Suprapubic skin (tissue), 4 donors: ENCODE measurements around the gene BRINP2.

Experiments
- EP300 ChIP-seq: sonication (generic); formaldehyde crosslinking; IDR thresholded peaks from one replicate; pipeline ENCODE4 v1.6.1; 2017; ENCODE audit warnings: antibody characterized with exemption
- POLR2A ChIP-seq, 2 donors: fragments of 450-650 bp; IDR thresholded peaks; one replicate each; pipeline ENCODE4 v1.6.1; 2017; ENCODE audit warnings: antibody characterized with exemption in 2 of 2, mild to moderate bottlenecking in 2 of 2, moderate library complexity in 2 of 2
- POLR2AphosphoS5 ChIP-seq, 3 donors: sonication (generic); formaldehyde crosslinking; IDR thresholded peaks; one replicate each; pipeline ENCODE4 v1.6.1; 2017; ENCODE audit warnings: antibody characterized with exemption in 3 of 3
- TF ChIP-seq, protein P1 (sequence below), 2 donors: fragments of 200-600 bp in 1 of 2; fragments of 450-650 bp in 1 of 2; sonication (generic) in 1 of 2; IDR thresholded peaks; one replicate each; pipeline ENCODE4 v1.5.1; 2016 to 2019; ENCODE audit warnings: antibody characterized with exemption in 2 of 2, mild to moderate bottlenecking in 1 of 2, moderate library complexity in 1 of 2

DNA sequence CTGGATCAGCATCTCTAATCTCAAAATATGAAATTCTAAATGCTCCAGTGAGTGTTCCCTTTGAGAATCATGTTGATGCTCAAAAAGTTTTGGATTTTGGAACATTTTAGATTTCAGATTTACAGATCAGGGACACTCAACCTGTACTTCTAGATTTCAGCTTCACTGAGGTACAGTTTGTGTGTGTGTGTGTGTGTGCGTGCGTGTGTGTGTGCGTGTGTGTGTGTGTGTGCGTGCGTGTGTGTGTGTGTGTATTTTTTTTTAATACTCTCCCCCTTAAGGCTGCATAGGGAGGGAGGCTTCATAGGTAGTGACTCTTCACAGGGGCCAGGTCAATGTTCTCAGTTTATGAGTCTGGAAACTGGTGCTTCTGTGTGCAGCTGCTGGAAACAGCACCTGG, 77.5 kb downstream of the BRINP2 start:
- TF ChIP-seq, protein P1, sequence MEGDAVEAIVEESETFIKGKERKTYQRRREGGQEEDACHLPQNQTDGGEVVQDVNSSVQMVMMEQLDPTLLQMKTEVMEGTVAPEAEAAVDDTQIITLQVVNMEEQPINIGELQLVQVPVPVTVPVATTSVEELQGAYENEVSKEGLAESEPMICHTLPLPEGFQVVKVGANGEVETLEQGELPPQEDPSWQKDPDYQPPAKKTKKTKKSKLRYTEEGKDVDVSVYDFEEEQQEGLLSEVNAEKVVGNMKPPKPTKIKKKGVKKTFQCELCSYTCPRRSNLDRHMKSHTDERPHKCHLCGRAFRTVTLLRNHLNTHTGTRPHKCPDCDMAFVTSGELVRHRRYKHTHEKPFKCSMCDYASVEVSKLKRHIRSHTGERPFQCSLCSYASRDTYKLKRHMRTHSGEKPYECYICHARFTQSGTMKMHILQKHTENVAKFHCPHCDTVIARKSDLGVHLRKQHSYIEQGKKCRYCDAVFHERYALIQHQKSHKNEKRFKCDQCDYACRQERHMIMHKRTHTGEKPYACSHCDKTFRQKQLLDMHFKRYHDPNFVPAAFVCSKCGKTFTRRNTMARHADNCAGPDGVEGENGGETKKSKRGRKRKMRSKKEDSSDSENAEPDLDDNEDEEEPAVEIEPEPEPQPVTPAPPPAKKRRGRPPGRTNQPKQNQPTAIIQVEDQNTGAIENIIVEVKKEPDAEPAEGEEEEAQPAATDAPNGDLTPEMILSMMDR (IDR thresholded peaks at IDR 0.05): no peak
- TF ChIP-seq EP300 (no peak), POLR2A (IDR thresholded peaks at IDR 0.05) (no peak), POLR2AphosphoS5 (IDR thresholded peaks at IDR 0.05) (no peak)
